T-helper 1 cell treated with Interleukin-12 subunit alpha and Interleukin-12 subunit beta and Interleukin-4 antibody, amounts not matched to agents 30 μg/mL and 1 μg/mL, for 36 hours (primary cell): Measurements from ENCODE around the gene ZC3H4.
"Not testable (repeated sequence)": the region's sequence is repeated elsewhere in the genome, so short reads cannot be mapped to it uniquely, and the experiment has no call there.

ENCODE experiments used
- H3K27ac Mint-ChIP-seq: one replicate; pipeline ENCODE4 v1.8.0; 2021; ENCODE audit warnings: mild to moderate bottlenecking, mixed read lengths
- H3K27me3 Mint-ChIP-seq: one replicate; pipeline ENCODE4 v1.8.0; 2021; ENCODE audit warnings: low read depth, mixed read lengths
- H3K36me3 Mint-ChIP-seq: one replicate; pipeline ENCODE4 v1.8.0; 2021; ENCODE audit warnings: low read depth, mixed read lengths
- H3K4me1 Mint-ChIP-seq: one replicate; pipeline ENCODE4 v1.8.0; 2021; ENCODE audit warnings: low read depth, mixed read lengths
- H3K4me3 Mint-ChIP-seq: one replicate; pipeline ENCODE4 v1.8.0; 2021; ENCODE audit warnings: mild to moderate bottlenecking, moderate library complexity, mixed read lengths
- H3K9me3 Mint-ChIP-seq: one replicate; pipeline ENCODE4 v1.8.0; 2021; ENCODE audit warnings: mixed read lengths

Gene ZC3H4

DNA sequence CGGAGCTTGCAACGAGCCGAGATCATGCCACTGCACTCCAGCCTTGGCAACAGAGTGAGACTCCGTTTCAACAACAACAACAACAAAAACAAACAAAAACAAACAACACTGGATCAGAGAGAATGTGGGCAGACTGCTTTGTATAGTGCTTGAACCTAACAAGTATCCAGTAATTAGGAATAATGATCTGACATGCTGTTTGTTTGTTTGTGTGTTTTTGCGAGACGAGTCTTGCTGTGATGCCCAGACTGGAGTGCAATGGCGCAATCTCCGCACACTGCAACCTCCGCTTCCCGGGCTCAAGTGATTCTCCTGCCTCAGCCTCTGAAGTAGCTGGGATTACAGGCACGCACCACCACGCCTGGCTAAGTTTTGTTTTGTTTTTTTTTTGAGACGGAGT lies 31.1 kb upstream of the ZC3H4 start:
- no peak overlapping the region for H3K27ac Mint-ChIP-seq
- H3K36me3 Mint-ChIP-seq, result peaks cover 39% of the 10 kb centered on the region
- no peak overlapping the region for H3K4me3 Mint-ChIP-seq
- H3K4me1 Mint-ChIP-seq, result peaks cover 43% of the 10 kb centered on the region
- H3K27me3 Mint-ChIP-seq, result no peaks in the 10 kb centered on the region
- no peaks in the 10 kb centered on the region for H3K9me3 Mint-ChIP-seq

DNA sequence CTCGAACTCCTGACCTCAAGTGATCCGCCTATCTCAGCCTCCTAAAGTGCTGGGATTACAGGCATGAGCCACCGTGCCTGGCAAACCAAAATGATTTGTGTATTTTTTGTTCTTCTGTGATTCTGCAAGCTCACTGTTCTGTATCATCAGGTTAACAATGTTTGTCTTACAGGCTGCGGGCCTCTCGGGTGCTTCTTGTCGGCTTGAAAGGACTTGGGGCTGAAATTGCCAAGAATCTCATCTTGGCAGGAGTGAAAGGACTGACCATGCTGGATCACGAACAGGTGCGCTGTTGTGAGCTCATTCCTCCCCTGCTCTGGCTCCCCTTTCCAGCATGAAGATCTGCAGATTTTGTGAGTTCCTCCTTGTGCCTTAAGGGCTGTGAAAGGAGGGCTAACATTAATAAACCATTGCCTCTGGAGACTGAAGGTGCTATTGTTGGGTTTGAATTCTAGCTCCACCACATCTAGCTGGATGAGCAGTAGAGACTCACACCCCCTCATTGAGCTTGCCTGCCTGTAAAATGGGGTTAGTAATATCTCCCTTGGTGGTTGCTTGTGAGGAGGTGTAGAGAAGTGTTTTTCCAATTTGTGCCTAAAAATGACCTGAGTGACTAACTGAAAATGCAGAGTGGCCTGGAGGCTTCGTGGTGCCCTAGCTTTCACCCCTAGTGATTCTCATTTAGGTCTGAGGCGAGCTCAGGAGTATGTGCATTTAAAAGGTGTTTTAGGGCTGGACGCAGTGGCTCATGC lies 29.9 kb upstream of the ZC3H4 start:
- peaks cover 38% of the 10 kb centered on the region for H3K4me1 Mint-ChIP-seq
- H3K27me3 Mint-ChIP-seq, result no peaks in the 10 kb centered on the region
- no peak overlapping the region for H3K4me3 Mint-ChIP-seq
- H3K27ac Mint-ChIP-seq, result peak overlapping the region; percentile 18
- H3K36me3 Mint-ChIP-seq, result peaks cover 39% of the 10 kb centered on the region
- H3K9me3 Mint-ChIP-seq, result no peaks in the 10 kb centered on the region

DNA sequence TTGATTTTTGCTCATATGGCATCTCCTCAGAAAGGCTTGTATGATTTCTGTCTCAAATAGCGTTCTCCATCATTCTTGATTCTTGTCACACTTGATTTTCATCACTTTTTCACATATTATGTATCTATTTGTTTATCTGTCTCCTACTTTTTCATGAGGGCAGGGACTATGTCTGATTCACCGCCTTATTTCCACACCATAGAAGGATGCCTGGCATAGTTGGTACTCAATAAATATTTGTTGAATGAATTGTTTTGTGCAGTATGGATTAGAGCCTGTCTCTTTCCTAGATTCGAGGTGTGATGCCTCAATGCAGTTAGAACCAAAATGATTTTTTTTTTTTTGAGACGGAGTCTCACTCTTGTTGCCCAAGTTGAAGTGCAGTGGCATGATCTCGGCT lies 29.2 kb upstream of the ZC3H4 start:
- Mint-ChIP-seq H3K4me3 (no peak overlapping the region), H3K27me3 (no peaks in the 10 kb centered on the region), H3K9me3 (no peaks in the 10 kb centered on the region), H3K4me1 (peaks cover 35% of the 10 kb centered on the region), H3K27ac (peak overlapping the region; percentile 58), H3K36me3 (peaks cover 36% of the 10 kb centered on the region)

DNA sequence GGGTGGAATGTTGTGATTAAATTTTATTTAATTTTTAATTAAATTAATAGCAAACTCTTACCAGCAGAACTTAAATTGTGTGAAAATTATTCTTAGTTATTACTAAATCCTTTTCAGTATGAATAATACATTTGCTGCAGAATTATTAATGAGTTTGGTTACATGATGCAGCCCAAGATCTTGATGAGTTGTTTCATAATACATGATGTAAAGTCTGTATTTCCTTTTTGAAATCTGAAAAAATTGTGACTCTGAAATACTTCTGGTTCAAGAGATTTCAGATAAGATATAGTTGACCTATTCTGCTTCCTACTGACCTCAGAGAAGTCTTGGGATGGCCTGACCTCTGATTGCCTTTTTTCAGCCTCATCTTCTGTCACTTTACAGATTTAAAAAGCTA lies 28.1 kb upstream of the ZC3H4 start:
- no peak overlapping the region for H3K27ac Mint-ChIP-seq
- H3K9me3 Mint-ChIP-seq, result no peaks in the 10 kb centered on the region
- no peak overlapping the region for H3K4me3 Mint-ChIP-seq
- H3K36me3 Mint-ChIP-seq, result peaks cover 32% of the 10 kb centered on the region
- peaks cover 31% of the 10 kb centered on the region for H3K4me1 Mint-ChIP-seq
- no peaks in the 10 kb centered on the region for H3K27me3 Mint-ChIP-seq

DNA sequence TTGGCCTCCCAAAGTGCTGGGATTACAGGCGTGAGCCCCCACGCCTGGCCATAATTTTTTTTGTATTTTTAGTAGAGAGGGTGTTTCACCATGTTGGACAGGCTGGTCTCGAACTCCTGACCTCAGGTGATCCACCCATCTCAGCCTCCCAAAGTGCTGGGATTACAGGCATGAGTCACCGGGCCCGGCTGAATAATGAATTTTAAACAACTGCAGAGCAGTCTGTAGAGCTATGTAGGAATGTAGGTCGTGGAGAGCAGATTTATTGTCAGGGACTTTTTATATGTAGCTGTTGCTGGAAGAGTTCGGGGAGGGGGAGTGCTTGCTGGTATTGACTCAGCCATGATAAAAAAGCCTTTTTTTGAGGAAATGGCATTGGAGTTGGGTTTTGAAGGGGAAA lies 27.7 kb upstream of the ZC3H4 start:
- peaks cover 27% of the 10 kb centered on the region for H3K4me1 Mint-ChIP-seq
- H3K27ac Mint-ChIP-seq, result not testable (repeated sequence)
- H3K36me3 Mint-ChIP-seq, result peaks cover 28% of the 10 kb centered on the region

DNA sequence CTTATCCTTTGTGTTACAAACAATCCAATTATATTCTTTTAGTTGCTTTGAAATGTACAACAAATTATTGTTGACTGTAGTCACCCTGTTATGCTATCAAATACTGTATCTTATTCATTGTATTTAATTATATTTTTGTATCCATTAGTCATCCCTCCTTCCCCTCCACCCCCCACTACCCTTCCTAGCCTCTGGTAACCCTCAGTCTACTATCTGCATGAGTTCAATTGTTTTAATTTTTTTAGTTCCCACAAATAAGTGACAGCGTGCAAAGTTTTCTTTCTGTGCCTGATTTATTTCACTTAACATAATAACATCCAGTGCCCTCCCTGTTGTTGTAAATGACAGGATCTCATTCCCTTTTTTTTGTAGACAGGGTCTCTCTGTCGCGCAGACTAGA lies 21.6 kb upstream of the ZC3H4 start:
- H3K4me3 Mint-ChIP-seq, result no peak overlapping the region
- H3K36me3 Mint-ChIP-seq, result peaks cover 41% of the 10 kb centered on the region
- H3K27ac Mint-ChIP-seq, result no peak overlapping the region
- H3K4me1 Mint-ChIP-seq, result peaks cover 45% of the 10 kb centered on the region
- peaks cover 5% of the 10 kb centered on the region for H3K9me3 Mint-ChIP-seq
- no peaks in the 10 kb centered on the region for H3K27me3 Mint-ChIP-seq

More for the DNA sequence above, 27.7 kb upstream of the ZC3H4 start:
- not testable (repeated sequence) for H3K27me3 Mint-ChIP-seq, H3K4me3 Mint-ChIP-seq, H3K9me3 Mint-ChIP-seq

DNA sequence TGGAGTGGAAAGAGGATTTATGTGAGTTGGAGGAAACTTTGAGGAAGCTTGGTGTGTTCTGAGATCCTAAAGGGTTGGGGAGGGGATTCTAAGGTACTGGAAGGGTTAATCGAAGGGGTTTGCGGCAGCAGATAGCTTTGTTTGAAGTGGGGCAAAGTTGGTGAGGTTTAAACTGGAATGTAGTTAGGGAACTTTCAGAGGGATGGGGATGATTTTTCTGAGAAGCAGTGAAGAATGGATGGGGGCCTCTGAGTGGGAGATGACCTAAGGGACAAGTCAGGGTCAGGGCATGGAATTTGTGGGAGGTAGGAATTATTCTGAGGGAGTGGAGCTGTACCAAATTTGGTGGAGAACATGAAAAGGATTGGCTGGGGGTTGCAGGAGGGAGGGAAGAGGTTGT lies 21.0 kb upstream of the ZC3H4 start:
- Mint-ChIP-seq H3K27ac (peak overlapping the region; percentile 8), H3K27me3 (no peaks in the 10 kb centered on the region), H3K4me1 (peaks cover 45% of the 10 kb centered on the region), H3K36me3 (peaks cover 41% of the 10 kb centered on the region), H3K4me3 (peak overlapping the region; percentile 41), H3K9me3 (peaks cover 5% of the 10 kb centered on the region)

DNA sequence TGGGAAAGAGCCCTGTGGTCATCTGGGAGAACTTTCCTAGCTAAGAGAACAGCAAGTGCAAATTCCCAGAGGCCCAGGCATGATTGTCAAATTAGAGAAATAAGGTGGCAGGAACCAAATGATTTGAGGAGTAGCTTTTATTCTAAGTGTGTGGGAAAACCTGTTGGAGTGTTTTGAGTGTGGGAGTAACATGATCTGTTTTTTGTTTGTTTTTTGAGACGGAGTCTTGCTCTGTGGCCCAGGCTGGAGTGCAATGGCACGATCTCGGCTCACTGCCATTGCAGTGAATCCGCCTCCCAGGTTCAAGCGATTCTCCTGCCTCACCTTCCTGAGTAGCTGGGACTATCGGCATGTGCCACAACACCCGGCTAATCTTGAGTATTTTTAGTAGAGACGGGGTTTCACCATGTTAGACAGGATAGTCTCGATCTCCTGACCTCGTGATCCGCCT lies 19.5 kb upstream of the ZC3H4 start:
- peak overlapping the region; percentile 36 for H3K27ac Mint-ChIP-seq
- peaks cover 5% of the 10 kb centered on the region for H3K9me3 Mint-ChIP-seq
- peak overlapping the region; percentile 66 for H3K4me3 Mint-ChIP-seq
- peaks cover 35% of the 10 kb centered on the region for H3K36me3 Mint-ChIP-seq
- peaks cover 43% of the 10 kb centered on the region for H3K4me1 Mint-ChIP-seq
- H3K27me3 Mint-ChIP-seq, result no peaks in the 10 kb centered on the region

DNA sequence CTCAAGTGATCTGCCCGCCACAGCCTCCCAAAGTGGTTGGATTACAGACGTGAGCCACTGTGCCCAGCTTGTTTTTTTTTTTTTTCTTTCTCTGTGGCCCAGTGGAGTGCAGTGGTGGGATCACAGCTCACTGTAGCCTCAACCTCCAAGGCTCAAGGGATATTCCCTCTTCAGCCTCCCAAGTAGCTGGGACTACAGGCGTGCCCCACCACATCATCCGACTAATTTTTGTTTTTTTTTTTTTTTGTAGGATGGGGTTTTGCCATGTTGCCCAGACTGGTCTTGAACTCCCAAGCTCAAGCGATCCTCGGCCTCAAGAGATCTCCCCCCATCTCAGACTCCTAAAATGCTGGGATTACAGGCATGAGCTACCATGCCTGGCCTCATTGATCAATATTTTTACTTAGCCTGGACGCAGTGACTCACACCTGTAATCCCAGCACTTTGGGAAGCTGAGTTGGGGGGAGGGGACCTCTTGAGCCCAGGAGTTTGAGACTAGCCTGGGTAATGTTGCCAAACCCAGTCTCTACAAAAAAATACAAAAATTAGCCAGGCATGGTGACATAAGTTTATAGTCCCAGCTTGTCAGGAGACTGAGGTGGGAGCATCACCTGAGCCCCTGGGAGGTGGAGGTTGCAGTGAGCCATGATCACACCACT lies 18.7 kb upstream of the ZC3H4 start:
- H3K27me3 Mint-ChIP-seq, result no peaks in the 10 kb centered on the region
- H3K36me3 Mint-ChIP-seq, result peaks cover 35% of the 10 kb centered on the region
- H3K9me3 Mint-ChIP-seq, result peaks cover 5% of the 10 kb centered on the region
- H3K4me3 Mint-ChIP-seq, result peak overlapping the region; percentile 99
- H3K4me1 Mint-ChIP-seq, result peaks cover 43% of the 10 kb centered on the region
- H3K27ac Mint-ChIP-seq, result peak overlapping the region; percentile 36

DNA sequence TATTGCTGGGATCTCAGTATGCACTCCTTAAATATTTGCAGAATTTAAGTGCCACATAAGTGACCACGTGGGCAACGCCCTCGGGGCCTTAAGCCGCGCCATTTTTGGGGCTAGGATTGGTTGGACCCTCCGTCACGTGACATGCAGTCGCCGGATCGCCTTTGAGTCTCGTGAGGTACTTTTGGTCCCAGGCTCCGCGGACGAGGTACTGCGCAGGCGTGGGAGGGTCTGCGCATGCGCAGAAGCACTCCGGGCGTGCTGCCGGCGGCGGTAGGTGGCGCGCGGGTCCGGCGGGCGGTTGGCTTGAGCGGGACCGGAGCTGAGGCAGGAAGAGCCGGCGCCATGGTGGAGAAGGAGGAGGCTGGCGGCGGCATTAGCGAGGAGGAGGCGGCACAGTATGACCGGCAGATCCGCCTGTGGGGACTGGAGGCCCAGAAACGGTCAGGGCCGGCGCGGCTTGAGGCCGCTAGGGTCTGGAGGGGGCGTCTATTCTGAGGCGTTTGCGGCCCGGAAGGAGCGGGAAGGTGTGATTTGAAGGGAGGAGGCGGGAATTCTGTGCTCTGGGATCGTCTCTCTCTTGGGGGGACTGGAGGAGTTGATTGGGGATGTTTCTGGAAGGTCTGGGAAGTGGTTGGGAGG lies 17.1 kb upstream of the ZC3H4 start, which contains the start of gene SAE1:
TSS of gene SAE1 (plus strand) at position 247 of the 639 bp plus-strand sequence. CDS start at position 343, 96 bp downstream.
- Mint-ChIP-seq H3K4me1 (peaks cover 40% of the 10 kb centered on the region), H3K27ac (peak within 1 kb of the TSS; percentile 97), H3K27me3 (no peaks in the 10 kb centered on the region), H3K9me3 (peaks cover 5% of the 10 kb centered on the region), H3K4me3 (peak within 1 kb of the TSS; percentile 99), H3K36me3 (peaks cover 35% of the 10 kb centered on the region)

DNA sequence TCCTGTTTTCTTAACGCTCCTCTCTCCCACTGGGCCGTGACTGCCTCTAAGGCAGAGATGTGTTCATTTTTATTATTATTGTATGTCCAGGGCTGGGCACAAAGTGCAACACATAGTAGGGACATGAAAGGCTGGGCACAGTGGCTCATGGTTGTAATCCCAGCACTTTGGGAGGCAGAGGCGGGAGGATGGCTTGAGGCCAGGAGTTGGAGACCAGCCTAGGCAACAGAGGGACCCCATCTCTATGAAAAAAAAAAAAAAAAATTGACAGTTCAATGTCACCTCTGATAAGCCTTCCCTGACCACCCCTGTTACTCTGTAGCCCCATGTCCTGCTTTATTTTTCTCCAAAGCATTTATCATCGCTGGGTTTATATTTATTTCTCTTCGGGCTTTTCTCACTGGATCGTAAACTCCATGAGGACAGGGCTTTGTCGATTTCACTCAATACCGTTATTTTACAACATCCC lies 16.6 kb upstream of the ZC3H4 start:
- peaks cover 38% of the 10 kb centered on the region for H3K4me1 Mint-ChIP-seq

DNA sequence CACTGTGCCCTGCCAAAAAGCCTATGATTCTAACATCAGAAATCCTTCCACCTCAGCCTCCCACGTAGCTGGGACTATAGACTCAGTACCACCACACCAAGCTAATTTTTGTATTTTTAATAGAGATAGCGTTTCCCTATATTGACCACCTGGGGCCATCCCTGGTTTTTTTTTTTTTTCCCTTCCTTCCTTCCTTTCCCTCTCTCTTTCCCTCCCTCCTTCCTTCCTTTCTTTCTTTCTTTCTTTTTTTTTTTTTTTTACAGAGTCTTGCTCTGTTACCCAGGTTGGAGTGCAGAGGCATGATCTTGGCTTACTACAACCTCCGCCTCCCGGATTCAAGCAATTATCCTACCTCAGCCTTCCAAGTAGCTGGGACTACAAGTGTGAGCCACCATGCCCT lies 16.0 kb upstream of the ZC3H4 start:
- H3K36me3 Mint-ChIP-seq, result peaks cover 31% of the 10 kb centered on the region
- H3K27ac Mint-ChIP-seq, result no peak overlapping the region
- H3K27me3 Mint-ChIP-seq, result no peaks in the 10 kb centered on the region
- H3K4me1 Mint-ChIP-seq, result peaks cover 38% of the 10 kb centered on the region
- H3K9me3 Mint-ChIP-seq, result peaks cover 5% of the 10 kb centered on the region
- H3K4me3 Mint-ChIP-seq, result no peak overlapping the region

More for the DNA sequence above, 16.6 kb upstream of the ZC3H4 start:
- H3K4me3 Mint-ChIP-seq, result peak overlapping the region; percentile 99
- peak overlapping the region; percentile 97 for H3K27ac Mint-ChIP-seq
- H3K27me3 Mint-ChIP-seq, result no peaks in the 10 kb centered on the region
- peaks cover 5% of the 10 kb centered on the region for H3K9me3 Mint-ChIP-seq
- peaks cover 33% of the 10 kb centered on the region for H3K36me3 Mint-ChIP-seq

DNA sequence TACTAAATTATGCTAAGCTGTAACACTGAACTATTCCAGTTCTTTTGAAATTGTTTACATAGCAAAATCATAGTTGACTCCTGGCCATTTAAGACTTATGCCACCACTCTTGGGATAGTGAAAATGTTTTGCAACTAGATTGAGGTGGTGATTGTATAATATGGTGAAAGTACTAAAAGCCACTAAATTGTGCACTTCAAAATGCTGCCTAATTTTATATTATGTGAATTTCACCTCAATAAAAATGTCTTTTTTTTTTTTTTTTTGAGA lies 12.0 kb upstream of the ZC3H4 start:
- H3K4me3 Mint-ChIP-seq, result no peak overlapping the region
- peaks cover 7% of the 10 kb centered on the region for H3K4me1 Mint-ChIP-seq
- peaks cover 4% of the 10 kb centered on the region for H3K36me3 Mint-ChIP-seq
- H3K9me3 Mint-ChIP-seq, result peaks cover 5% of the 10 kb centered on the region
- H3K27ac Mint-ChIP-seq, result no peak overlapping the region
- no peaks in the 10 kb centered on the region for H3K27me3 Mint-ChIP-seq

DNA sequence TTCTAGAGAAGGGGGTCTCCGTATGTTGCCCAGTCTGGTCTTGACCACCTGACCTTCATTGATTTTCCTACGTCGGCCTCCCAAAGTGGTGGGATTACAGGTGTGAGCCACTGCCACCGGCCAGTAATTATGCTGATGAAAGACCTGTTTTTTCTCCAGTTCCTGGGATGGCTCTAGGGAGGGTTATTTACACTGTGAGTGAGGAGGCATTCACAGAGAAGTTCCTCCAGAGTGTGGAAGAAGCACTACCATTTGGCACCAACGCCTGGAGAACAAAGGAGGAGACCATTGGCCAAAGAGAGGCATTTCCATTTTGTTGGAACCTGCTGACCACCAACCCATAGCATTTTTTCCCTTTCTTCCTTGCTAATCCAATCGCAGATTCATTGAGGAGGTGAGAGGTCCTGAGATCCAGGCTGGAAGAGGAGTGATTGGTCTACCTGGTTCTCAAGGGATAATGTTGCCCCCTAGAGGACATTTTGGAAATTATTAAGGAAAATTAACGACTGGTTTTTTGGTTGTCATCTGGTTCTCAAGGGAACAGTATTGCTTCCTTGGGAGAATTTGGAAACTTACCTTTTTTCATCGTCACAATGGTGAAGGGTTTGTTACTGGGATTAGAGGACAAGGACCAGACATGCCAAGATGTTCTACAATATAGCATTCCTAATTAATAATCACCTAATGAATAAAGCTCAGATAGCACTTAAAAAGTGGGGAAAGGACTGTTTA lies 11.5 kb upstream of the ZC3H4 start:
- H3K27ac Mint-ChIP-seq, result no peak overlapping the region

More for the DNA sequence above, 11.5 kb upstream of the ZC3H4 start:
- no peaks in the 10 kb centered on the region for H3K27me3 Mint-ChIP-seq
- no peaks in the 10 kb centered on the region for H3K9me3 Mint-ChIP-seq
- H3K4me3 Mint-ChIP-seq, result no peak overlapping the region
- peaks cover 4% of the 10 kb centered on the region for H3K4me1 Mint-ChIP-seq
- H3K36me3 Mint-ChIP-seq, result no peaks in the 10 kb centered on the region
